Panc1 (cell line): ENCODE data around the gene ADAMTS6. TPM values are rescaled to one million over a fixed set of nuclear protein-coding genes. Genes with fewer than 3 reads are reported as not detected.

ENCODE experiments used
- ATAC-seq: fragments of 200-7000 bp; cut with Tn5 transposase; 2 replicates; pipeline ENCODE4 v1.9.1; 2020; ENCODE audit warnings: mild to moderate bottlenecking, moderate library complexity
- BruUV-seq: library from RNA; stranded (reverse); fragments of 400-500 nt; replicated peaks from 2 replicates; lab custom pipeline; 2021; lab: Mats Ljungman, UMichigan
- CTCF ChIA-PET: fragments of 300-600 bp; sonication (Branson Sonifier 250); formaldehyde crosslinking; loops from one replicate; lab custom pipeline; 2022; ENCODE audit warnings: antibody characterized with exemption; lab: Charles Lee
- POLR2A ChIA-PET: fragments of 300-600 bp; sonication (Branson Sonifier 250); formaldehyde crosslinking; loops from one replicate; lab custom pipeline; 2022; ENCODE audit warnings: antibody characterized with exemption; lab: Charles Lee
- DNase-seq: peaks from one replicate; pipeline ENCODE4 v3.0.0-alpha.2; 2010; ENCODE audit warnings: low read depth, low spot score
- H3K27ac ChIP-seq: 2 replicates; pipeline ENCODE4 v1.5.1; 2011; ENCODE audit warnings: mild to moderate bottlenecking, low read length, inconsistent platforms
- H3K27me3 ChIP-seq: fragments of 200-500 bp; sonication (Bioruptor generic); 2 replicates; pipeline ENCODE4 v1.6.0; 2014; ENCODE audit warnings: low read length, inconsistent platforms; ENCODE audit not compliant: control insufficient read depth, insufficient read depth
- H3K36me3 ChIP-seq: fragments of 200-500 bp; sonication (Bioruptor generic); 2 replicates; pipeline ENCODE4 v1.5.1; 2014; ENCODE audit warnings: inconsistent platforms, mild to moderate bottlenecking, low read length, moderate library complexity; ENCODE audit not compliant: control insufficient read depth, insufficient read depth
- H3K4me1 ChIP-seq: 2 replicates; pipeline ENCODE4 v1.5.1; 2011; ENCODE audit warnings: inconsistent platforms, mild to moderate bottlenecking, low read length, moderate library complexity; ENCODE audit not compliant: control insufficient read depth, insufficient read depth
- H3K4me3 ChIP-seq, 2 experiments: 2 replicates each; pipeline ENCODE4 v1.5.1; 2011 to 2012; ENCODE audit warnings: low read depth in 2 of 2, low read length in 2 of 2, mild to moderate bottlenecking in 2 of 2, inconsistent platforms in 1 of 2, moderate library complexity in 1 of 2
- H3K9me3 ChIP-seq: fragments of 200-500 bp; sonication (Bioruptor generic); 2 replicates; pipeline ENCODE4 v1.5.1; 2014; ENCODE audit warnings: low read depth, mild to moderate bottlenecking, inconsistent platforms, low read length, moderate library complexity; ENCODE audit not compliant: control insufficient read depth, insufficient read depth
- POLR2AphosphoS5 ChIP-seq: IDR thresholded peaks from 2 replicates; pipeline ENCODE4 v1.6.1; 2012; ENCODE audit warnings: mild to moderate bottlenecking, low read depth, low read length, moderate library complexity
- SIN3A ChIP-seq: IDR thresholded peaks from 2 replicates; pipeline ENCODE4 v1.6.1; 2012; ENCODE audit warnings: low read depth, mild to moderate bottlenecking, low read length, moderate library complexity, borderline replicate concordance; ENCODE audit not compliant: insufficient read depth
- TCF7L2 ChIP-seq: IDR thresholded peaks from 2 replicates; pipeline ENCODE4 v1.6.1; 2011; ENCODE audit warnings: mild to moderate bottlenecking, low read depth, low read length, inconsistent platforms
- in situ Hi-C: cut with HindIII; loops from 2 replicates; pipeline ENCODE4 v1.10.0; 2016; ENCODE audit warnings: low sequenced_read_pairs, low pct_unique_long_range_greater_than_20kb
- intact Hi-C: fragments of 100-400 bp; cut with micrococcal nuclease; formaldehyde crosslinking; loops from one replicate; pipeline ENCODE4 v1.10.0; 2022; ENCODE audit not compliant: unreplicated experiment
- total RNA-seq: library from RNA; stranded (reverse); gene quantifications from one replicate; pipeline ENCODE4 v1.2.1, GENCODE V29; 2021; ENCODE audit not compliant: unreplicated experiment
- TF ChIP-seq, protein P1 (sequence below), 2 experiments: IDR thresholded peaks; 2 replicates each; pipeline ENCODE4 v1.6.1; 2011 to 2012; ENCODE audit warnings: low read depth in 2 of 2, control low read depth in 1 of 2, low read length in 1 of 2, mild to moderate bottlenecking in 1 of 2, moderate library complexity in 1 of 2; ENCODE audit not compliant: insufficient read depth in 1 of 2
- TF ChIP-seq, protein P2 (sequence below): fragments of 450-650 bp; IDR thresholded peaks from 2 replicates; pipeline ENCODE4 v1.5.1; 2017; ENCODE audit warnings: mild to moderate bottlenecking

Gene ADAMTS6
- total RNA-seq, 1 experiment from 2014 or later, result 0.64 TPM

DNA sequence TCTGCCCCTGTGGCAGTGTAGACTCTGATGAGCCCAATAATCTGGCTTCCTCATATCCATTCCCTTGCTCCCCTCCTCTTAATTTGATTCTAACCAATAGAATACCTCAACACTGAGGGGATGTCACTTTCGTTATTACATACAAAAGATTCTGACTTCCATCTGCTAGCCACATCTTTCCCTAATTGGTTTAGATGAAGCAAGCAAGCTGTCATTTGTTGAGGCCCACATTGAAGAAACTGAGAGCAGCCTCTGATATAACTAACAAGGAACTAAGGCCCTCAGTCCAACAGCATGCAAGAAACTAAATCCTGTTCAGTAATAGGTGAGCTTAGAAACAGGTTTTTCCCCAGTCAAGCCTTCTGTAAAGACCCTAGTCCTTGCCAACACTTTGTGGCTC is 5.8 kb downstream of the ADAMTS6 start:
- peaks cover 9% of the 10 kb centered on the region for H3K4me1 ChIP-seq

DNA sequence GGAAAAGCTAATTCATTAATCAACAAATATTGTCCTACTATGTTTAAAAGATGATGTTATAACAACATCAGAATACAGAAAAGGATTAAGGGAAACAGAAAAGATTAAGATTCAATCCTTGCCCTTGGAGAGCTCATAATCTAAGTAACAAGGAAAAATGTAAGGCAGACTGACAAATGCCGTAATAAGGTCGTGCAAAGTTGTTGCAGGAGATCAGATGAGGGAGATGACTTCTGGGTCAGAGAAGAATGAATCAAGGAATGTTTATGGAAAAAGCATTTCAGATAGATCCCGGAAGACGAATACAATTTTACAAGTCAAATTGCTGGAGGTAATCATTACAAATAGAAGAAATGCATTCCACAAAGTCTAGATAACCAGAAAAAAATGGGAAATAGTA is 6.4 kb downstream of the ADAMTS6 start:
- H3K9me3 ChIP-seq, result no peaks in the 10 kb centered on the region
- H3K4me1 ChIP-seq, result peaks cover 3% of the 10 kb centered on the region
- peaks cover 15% of the 10 kb centered on the region for H3K27me3 ChIP-seq
- no TSS peak for BruUV-seq
- H3K4me3 ChIP-seq, result no peak overlapping the region
- DNase-seq (no peak), ATAC-seq (no peak)
- CTCF ChIA-PET, result no interaction called here
- intact Hi-C loops (no loop called here), in situ Hi-C loops (no loop called here)
- H3K36me3 ChIP-seq, result no peaks in the 10 kb centered on the region; the same call in 1 of the 2 replicates
- POLR2A ChIA-PET, result no interaction called here
- TF ChIP-seq SIN3A (no peak), TCF7L2 (no peak), POLR2AphosphoS5 (no peak)
- TF ChIP-seq, protein P1, sequence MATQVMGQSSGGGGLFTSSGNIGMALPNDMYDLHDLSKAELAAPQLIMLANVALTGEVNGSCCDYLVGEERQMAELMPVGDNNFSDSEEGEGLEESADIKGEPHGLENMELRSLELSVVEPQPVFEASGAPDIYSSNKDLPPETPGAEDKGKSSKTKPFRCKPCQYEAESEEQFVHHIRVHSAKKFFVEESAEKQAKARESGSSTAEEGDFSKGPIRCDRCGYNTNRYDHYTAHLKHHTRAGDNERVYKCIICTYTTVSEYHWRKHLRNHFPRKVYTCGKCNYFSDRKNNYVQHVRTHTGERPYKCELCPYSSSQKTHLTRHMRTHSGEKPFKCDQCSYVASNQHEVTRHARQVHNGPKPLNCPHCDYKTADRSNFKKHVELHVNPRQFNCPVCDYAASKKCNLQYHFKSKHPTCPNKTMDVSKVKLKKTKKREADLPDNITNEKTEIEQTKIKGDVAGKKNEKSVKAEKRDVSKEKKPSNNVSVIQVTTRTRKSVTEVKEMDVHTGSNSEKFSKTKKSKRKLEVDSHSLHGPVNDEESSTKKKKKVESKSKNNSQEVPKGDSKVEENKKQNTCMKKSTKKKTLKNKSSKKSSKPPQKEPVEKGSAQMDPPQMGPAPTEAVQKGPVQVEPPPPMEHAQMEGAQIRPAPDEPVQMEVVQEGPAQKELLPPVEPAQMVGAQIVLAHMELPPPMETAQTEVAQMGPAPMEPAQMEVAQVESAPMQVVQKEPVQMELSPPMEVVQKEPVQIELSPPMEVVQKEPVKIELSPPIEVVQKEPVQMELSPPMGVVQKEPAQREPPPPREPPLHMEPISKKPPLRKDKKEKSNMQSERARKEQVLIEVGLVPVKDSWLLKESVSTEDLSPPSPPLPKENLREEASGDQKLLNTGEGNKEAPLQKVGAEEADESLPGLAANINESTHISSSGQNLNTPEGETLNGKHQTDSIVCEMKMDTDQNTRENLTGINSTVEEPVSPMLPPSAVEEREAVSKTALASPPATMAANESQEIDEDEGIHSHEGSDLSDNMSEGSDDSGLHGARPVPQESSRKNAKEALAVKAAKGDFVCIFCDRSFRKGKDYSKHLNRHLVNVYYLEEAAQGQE (IDR thresholded peaks at IDR 0.05; ENCODE audit: insufficient read depth in 1 of 2, low read depth in 2 of 2, low read length in 1 of 2), result no peak
- TF ChIP-seq, protein P2, sequence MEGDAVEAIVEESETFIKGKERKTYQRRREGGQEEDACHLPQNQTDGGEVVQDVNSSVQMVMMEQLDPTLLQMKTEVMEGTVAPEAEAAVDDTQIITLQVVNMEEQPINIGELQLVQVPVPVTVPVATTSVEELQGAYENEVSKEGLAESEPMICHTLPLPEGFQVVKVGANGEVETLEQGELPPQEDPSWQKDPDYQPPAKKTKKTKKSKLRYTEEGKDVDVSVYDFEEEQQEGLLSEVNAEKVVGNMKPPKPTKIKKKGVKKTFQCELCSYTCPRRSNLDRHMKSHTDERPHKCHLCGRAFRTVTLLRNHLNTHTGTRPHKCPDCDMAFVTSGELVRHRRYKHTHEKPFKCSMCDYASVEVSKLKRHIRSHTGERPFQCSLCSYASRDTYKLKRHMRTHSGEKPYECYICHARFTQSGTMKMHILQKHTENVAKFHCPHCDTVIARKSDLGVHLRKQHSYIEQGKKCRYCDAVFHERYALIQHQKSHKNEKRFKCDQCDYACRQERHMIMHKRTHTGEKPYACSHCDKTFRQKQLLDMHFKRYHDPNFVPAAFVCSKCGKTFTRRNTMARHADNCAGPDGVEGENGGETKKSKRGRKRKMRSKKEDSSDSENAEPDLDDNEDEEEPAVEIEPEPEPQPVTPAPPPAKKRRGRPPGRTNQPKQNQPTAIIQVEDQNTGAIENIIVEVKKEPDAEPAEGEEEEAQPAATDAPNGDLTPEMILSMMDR, result no peak
- no peak overlapping the region for H3K27ac ChIP-seq

More for the DNA sequence above, 5.8 kb downstream of the ADAMTS6 start:
- ATAC-seq (no peak), DNase-seq (no peak)
- Histone ChIP-seq H3K9me3 (no peaks in the 10 kb centered on the region), H3K4me3 (no peak overlapping the region), H3K36me3 (no peaks in the 10 kb centered on the region; the same call in 1 of the 2 replicates), H3K27ac (no peak overlapping the region), H3K27me3 (peaks cover 21% of the 10 kb centered on the region)
- intact Hi-C loops, result no loop called here
- BruUV-seq, result no TSS peak
- in situ Hi-C loops, result no loop called here
- no peak for TF ChIP-seq TCF7L2
- no peak for TF ChIP-seq POLR2AphosphoS5
- TF ChIP-seq, protein P2, result no peak
- ChIA-PET POLR2A (no interaction called here), CTCF (no interaction called here)
